GM18861 (cell line): ENCODE measurements around the gene THAP10.

Source experiments
- ATAC-seq: cut with Tn5 transposase; IDR thresholded peaks from one replicate; pipeline ENCODE4 v1.9.1; 2021; ENCODE audit not compliant: unreplicated experiment

THAP10 gene

DNA sequence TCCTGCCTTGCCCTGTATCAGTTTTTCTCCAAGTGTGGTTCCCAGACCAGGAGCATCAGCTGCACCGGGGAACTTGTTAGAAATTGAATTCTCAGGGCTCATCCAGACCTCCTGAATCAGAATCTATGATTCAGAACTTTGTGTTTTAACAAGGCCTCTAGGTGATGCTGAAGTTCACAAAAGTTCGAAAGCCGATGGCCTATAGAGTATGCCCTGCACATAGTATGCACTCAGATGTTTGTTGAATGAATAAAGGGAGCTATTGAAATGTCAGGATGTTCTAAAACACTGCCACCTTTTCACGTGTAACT, 37.6 kb downstream of the THAP10 start:
- no peak for ATAC-seq

- ATAC-seq: no peak
Observed at GRCh38 chr15:70853973-70854665, 38.1 kb downstream of the THAP10 start, which contains the start of gene LARP6. Gene LARP6, minus strand, starts transcription at chr15:70854157. Its CDS starts 69 bp downstream, at chr15:70854088.

- ATAC-seq: no peak
Observed at GRCh38 chr15:70853318-70853972, 38.8 kb downstream of the THAP10 start.

- ATAC-seq: no peak
Observed at GRCh38 chr15:70852501-70853317, 39.5 kb downstream of the THAP10 start.

GRCh38 chr15:70851889-70852288, 40.3 kb downstream of the THAP10 start:
- ATAC-seq: no peak

GRCh38 chr15:70845602-70846360, 46.5 kb downstream of the THAP10 start:
- ATAC-seq: no peak

GRCh38 chr15:70837476-70837875, 54.8 kb downstream of the THAP10 start:
- no peak for ATAC-seq

DNA sequence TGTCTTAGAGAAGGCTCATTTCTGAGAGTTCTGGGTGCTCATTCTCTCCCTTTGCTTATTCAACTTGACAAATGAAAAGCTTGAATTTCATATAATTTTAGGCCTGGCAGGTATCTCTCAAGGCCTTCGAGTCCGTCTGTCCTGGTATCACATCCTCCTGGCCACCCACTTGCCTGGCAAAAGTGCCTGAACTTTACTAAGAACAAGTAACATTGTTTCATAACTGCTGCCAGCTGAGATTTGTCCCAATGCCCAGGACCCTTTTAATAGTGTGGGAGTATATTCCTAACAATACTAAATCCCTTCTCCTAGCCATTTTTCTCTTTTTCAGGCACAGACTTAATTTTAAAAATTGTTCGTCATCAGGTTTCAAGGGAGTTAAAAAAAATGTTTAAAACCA, 56.4 kb downstream of the THAP10 start:
- ATAC-seq: no peak

- ATAC-seq: no peak
Observed at GRCh38 chr15:70835415-70835814, 56.8 kb downstream of the THAP10 start.

- no peak for ATAC-seq
Observed at GRCh38 chr15:70834999-70835398, 57.2 kb downstream of the THAP10 start.

- no peak for ATAC-seq
Observed at GRCh38 chr15:70833861-70834765, 58.1 kb downstream of the THAP10 start.

GRCh38 chr15:70833422-70833821, 58.8 kb downstream of the THAP10 start:
- no peak for ATAC-seq

DNA sequence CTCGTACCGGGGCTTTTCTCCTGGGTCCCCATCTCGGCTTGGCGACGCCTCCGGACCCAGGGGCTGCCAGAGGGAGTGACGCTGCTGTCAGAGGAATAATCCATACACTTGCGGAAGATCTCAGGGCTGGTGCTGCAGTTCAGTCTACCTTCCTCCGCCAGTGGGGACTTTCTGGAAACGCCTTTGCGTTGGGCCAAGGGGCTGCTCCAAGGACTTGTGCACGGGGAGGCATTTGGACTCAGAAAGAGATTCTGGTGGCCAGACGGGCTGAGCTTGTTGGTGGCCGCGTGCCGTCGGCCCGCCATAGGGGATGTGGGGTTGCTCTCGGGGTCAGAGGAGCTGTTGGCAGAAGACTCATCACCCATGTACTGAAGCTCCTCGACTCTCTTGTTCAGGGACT, 60.1 kb downstream of the THAP10 start:
- no peak for ATAC-seq
